Non-pigmented ciliary epithelial cell (primary cell): ENCODE results near the gene POPDC3.
"Not testable (repeated sequence)": the region's sequence is repeated elsewhere in the genome, so short reads cannot be mapped to it uniquely, and the experiment has no call there.

Source experiments
- DNase-seq: peaks from one replicate; pipeline ENCODE4 v3.0.0-alpha.2; 2010; ENCODE audit warnings: low read depth

The POPDC3 gene, protein sequence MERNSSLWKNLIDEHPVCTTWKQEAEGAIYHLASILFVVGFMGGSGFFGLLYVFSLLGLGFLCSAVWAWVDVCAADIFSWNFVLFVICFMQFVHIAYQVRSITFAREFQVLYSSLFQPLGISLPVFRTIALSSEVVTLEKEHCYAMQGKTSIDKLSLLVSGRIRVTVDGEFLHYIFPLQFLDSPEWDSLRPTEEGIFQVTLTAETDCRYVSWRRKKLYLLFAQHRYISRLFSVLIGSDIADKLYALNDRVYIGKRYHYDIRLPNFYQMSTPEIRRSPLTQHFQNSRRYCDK

GRCh38 chr6:105179244-105180065, at the start of gene POPDC3:
POPDC3 (minus strand) TSS chr6:105180014; CDS start chr6:105161909, 18,105 bp downstream.
- no peak for DNase-seq

DNA sequence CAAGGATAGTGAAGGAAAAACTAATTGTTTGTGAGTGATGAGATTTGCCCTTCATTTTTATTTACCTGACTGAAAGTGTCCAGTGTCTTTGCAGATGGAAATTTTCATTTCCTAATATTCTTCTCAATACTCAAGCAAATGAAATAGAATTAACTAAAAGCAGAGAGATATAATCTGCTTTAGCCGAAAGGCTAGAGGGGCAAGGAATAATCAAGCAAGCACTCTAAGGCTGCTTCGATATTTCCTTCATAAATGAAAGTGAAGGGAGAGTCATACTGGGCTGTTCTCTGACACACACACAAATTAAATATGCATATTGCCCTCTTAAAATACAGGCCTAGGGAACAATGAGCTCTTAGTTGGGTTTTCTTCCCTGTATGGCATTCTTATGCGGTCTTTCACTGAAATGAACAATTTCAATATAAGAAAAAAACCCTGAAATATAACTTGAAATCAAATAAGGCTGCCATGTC, 47.5 kb upstream of the POPDC3 start:
- no peak for DNase-seq

- DNase-seq, result no peak
Measured at GRCh38 chr6:105226598-105227294, 46.9 kb upstream of the POPDC3 start.

DNA sequence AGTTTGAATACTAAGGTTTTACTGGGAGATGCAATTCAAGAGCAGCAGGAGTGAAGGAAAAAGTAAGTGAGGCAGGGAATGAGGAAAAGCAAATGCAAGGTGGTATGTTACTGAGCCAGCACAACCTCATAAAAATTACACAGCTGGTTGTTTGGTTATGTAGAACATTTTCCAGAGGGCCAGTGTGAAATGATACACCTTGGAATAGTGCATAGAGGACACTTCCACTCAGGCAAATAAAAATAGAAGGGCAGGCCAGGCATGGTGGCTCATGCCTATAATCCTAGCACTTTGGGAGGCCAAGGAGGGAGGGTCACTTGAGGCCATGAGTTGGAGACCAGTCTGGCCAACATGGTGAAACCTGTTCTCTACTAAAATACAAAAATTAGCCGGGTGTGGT, 43.4 kb upstream of the POPDC3 start:
- DNase-seq, result no peak

DNA sequence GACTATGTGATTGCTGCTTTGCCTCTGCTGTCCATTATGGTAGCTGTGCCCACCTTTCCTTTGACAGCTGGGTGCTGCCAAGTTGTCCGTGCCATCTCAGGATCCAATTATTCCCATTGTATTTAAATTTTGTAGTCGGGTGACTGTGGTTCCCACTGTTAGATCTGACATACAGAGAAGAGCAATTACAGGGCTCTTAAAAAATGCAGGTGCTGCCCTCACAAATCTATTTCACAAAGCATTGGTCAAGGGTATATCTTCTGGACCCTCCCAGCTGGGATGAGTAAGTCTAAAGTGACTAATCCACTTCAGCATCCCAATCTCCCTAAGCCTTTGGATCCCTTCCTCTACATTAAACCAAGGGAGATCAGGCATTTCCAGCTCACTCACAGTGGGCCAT, 41.4 kb upstream of the POPDC3 start:
- not testable (repeated sequence) for DNase-seq

DNA sequence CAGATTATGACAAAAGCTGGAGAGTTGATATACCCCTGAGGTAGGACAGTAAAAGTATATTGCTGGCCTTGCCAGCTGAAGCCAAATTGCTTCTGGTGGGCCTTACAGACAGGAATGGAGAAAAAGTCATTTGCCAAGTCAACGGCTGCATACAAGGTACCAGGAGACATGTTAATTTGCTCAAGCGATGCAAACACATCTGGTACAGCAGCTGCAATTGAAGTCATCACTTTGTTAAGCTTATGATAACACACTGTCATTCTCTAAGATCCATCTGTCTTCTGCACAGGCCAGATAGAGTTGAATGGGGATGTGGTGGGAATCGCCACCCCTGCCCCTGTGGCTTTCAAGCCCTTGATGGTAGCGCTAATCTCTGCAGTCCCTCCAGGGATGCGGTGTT, 40.4 kb upstream of the POPDC3 start:
- no peak for DNase-seq

DNA sequence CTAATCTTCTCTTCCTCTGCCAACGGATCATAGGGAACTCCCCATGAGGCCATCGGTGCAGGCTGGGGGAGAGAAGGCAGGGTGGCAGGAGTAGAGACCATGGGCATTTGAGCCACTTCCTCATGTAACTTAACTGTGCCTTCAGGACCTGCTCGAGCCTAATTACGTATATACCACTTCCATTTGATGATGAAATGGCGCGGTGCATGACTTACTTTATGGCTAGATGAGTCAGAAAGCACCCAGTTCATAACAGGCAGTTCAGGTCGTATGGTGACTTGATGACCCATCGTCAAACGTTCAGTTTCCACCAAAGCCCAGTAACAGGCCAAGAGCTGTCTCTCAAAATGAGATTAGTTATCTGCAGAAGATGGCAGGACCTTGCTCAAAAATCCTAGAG, 39.4 kb upstream of the POPDC3 start:
- not testable (repeated sequence) for DNase-seq

- no peak for DNase-seq
Measured at GRCh38 chr6:105215506-105215905, 35.7 kb upstream of the POPDC3 start.

GRCh38 chr6:105214668-105215067, 34.9 kb upstream of the POPDC3 start:
- DNase-seq, result no peak

DNA sequence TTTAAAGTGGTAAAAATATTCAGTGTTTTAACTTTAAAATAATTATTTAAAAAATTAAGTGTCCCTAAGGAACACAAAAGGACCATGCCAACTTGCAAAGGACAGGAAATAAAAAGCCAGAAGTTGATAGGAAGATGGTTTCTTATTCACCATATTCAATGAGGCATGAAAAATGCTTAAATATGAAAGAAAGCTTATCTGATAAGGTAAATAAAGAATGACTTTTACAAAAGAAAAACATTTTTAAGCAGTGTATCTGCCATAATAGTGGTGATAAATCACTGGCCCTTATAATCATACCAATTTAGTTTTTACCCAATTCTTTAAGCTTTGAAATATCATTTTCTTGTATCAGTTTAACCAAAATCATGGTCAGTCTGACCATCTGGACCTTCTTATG, 33.5 kb upstream of the POPDC3 start:
- no peak for DNase-seq

GRCh38 chr6:105212587-105212986, 32.8 kb upstream of the POPDC3 start:
- DNase-seq, result no peak

DNA sequence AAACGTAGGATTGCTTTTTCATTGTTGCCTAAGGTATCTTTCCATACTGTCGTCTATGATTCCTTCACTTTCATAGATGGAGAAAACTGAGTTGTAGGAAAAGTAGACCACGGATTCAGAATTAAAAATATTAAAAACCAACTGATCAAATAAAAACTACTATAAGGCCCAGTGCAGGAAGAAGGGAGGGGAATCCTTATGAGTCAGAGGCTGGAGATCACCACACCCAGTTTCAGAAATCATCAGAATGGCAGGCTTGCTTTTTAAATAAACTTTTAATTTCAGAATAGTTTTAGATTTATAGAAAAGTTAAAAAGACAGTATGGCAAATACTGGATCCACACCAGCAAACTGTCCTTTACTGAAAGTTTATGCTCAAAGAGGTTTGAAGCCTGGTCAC, 32.0 kb upstream of the POPDC3 start:
- no peak for DNase-seq

GRCh38 chr6:105210932-105211531, 31.2 kb upstream of the POPDC3 start:
- DNase-seq, result no peak

- DNase-seq, result no peak
Measured at GRCh38 chr6:105209950-105210706, 30.3 kb upstream of the POPDC3 start.

GRCh38 chr6:105207524-105208269, 27.9 kb upstream of the POPDC3 start:
- DNase-seq, result no peak

- DNase-seq, result no peak
Measured at GRCh38 chr6:105204768-105205167, 25.0 kb upstream of the POPDC3 start.

DNA sequence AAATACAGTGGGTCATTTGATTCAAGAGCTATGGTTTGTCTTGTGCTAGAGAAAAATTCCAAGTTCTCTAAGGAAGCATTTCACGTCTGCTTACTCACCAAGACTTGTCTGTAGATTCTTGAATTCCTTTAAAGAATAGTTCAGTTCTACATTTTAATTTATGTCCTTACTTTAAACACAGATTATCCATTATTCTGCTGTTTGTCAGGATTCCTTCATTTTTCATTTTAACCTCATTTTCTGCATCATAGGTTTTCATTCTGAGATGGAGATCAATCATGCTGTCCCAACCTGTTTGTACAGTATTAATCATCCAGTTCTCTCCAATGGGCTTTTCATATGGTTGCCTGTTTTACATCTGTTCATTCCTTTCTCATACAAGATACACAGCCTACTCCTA, 24.5 kb upstream of the POPDC3 start:
- no peak for DNase-seq

DNA sequence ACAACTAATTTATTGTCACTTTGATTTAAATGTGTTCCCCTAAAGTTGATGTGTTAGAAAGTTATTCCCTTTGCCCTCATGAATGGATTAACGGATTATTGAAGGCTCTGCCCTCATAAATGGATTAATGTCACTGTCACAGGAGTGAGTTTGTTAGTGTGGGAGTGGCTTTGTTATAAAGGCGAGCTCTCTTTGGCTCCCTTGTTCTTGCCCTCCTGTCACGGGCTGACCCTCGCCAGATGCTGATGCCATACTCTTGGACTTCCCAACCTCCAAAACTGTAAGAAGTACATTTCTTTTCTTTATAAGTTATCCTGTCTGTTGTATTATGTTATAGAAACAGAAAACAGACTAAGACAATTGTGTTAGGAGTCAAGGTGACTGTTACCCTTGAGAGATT, 22.7 kb upstream of the POPDC3 start:
- DNase-seq, result no peak

GRCh38 chr6:105200133-105200730, 20.4 kb upstream of the POPDC3 start:
- DNase-seq, result no peak

- no peak for DNase-seq
Measured at GRCh38 chr6:105199711-105200110, 19.9 kb upstream of the POPDC3 start.
